Astrocyte of the spinal cord (primary cell): Measurements from ENCODE around the gene NCSTN.

Experiments
- DNase-seq: peaks from one replicate; pipeline ENCODE4 v3.0.0; 2011; ENCODE audit warnings: low read depth, low spot score
- H3K4me3 ChIP-seq: 2 replicates; pipeline ENCODE4 v1.5.1; 2011; ENCODE audit warnings: low read depth, mild to moderate bottlenecking, low read length, moderate library complexity
- in situ Hi-C: cut with HindIII; loops from 2 replicates; pipeline ENCODE4 v1.10.0; 2017; ENCODE audit warnings: low sequenced_read_pairs
- TF ChIP-seq, protein P1 (sequence below): IDR thresholded peaks from 2 replicates; pipeline ENCODE4 v1.5.1; 2012; ENCODE audit warnings: low read depth, mild to moderate bottlenecking, low read length, inconsistent platforms

NCSTN gene

DNA sequence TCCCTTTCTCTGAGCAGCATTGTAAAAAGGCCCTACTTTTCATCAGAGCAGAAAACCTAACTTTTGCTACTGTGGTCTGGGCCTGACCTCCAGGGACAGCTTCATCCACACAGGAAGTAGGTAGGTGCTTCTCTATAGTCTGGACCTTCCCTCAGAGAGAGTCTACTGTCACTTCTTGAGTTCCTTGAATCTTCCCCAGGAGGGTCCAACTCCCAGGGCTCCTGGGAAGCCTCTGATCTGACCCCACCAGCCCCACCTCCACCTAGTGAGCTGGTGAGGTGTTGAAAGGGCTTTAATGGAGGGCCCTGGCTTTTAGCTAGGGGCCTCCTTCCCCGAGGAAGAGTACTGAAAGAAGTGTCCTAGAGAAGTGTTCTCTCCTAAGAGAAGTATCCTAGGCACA, 54.5 kb downstream of the NCSTN start:
- no peak overlapping the region for H3K4me3 ChIP-seq
- TF ChIP-seq, protein P1, sequence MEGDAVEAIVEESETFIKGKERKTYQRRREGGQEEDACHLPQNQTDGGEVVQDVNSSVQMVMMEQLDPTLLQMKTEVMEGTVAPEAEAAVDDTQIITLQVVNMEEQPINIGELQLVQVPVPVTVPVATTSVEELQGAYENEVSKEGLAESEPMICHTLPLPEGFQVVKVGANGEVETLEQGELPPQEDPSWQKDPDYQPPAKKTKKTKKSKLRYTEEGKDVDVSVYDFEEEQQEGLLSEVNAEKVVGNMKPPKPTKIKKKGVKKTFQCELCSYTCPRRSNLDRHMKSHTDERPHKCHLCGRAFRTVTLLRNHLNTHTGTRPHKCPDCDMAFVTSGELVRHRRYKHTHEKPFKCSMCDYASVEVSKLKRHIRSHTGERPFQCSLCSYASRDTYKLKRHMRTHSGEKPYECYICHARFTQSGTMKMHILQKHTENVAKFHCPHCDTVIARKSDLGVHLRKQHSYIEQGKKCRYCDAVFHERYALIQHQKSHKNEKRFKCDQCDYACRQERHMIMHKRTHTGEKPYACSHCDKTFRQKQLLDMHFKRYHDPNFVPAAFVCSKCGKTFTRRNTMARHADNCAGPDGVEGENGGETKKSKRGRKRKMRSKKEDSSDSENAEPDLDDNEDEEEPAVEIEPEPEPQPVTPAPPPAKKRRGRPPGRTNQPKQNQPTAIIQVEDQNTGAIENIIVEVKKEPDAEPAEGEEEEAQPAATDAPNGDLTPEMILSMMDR = no peak
- in situ Hi-C loops = no loop called here
- DNase-seq = no peak

DNA sequence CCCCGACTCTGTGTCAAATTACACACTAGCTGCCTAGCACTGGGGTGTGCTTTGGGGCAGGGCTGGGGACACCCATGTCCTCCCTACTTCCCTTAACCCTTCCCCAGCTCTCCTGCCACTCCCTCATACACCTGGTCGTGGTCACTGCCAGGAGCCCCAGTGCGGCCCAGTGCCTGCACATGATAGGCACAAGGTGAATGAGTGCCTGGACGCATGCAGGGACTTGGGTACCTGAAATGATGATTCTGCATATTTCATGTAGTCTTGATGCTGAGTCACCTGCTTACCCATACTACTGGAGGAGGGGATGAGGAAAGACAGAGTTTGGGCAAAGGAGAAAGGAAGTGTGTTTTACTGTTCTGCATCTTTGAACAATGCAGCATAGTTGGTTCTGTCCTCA, 55.6 kb downstream of the NCSTN start:
- TF ChIP-seq, protein P1 = no peak

DNA sequence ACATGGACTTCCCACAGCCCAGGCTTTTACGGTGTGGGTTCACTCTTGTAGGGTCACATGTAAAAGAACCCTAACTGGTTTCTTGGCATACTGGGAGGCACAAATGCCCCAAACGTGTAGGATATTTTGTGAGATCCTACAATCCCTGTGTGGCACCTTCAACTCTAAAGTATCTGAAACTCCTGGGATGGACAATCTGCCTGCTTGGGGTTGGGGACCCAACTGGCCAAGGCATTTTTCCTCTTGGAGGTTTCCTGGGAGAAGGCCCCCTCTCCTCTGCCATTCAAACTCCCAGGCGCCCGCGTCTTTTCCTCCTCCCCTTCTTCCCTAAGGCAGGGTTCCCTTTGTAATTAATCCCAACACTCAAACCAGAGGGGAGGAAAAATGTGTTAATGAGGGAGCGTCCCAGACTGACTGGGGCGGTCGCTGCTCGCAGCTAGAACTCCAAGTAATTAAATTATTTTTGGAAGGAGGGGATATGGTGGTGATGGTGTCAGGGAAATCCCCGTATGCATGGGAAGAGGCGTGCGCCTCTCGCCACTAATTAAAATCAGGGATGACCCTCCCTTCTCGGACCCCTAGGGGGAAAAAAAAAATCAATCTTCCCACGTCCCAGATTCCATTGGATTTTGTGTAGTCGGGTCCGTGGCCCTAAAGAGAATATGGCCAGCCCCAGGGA, 56.5 kb downstream of the NCSTN start:
- DNase-seq = no peak
- H3K4me3 ChIP-seq = peak overlapping the region; percentile 61
- in situ Hi-C loops = no loop called here
- TF ChIP-seq, protein P1 = no peak

More for the DNA sequence above, 55.6 kb downstream of the NCSTN start:
- no peak for DNase-seq
- no peak overlapping the region for H3K4me3 ChIP-seq
- in situ Hi-C loops = no loop called here

DNA sequence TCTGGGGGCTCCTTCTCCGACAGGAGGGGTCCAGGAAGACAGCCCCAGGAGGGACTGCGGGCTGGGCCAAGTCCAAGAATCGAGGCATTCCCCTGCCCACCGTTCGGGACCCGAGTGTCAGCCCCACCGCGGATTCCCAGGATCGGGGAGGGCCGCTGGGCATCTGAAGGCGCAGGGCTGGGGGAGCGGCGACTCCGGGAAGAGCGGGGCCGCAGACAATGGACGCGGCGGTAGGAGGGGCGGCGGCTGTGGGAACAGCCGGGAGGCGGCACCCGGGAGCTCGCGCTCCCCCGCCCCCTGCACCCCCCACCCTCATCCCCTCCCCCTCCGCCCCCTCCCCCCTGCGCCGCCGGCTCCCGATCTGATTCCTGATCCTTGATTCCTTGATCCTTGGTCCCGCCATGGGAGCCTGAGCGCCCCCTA, 57.1 kb downstream of the NCSTN start, which contains the start of gene VANGL2:
VANGL2 (plus strand) TSS at position 342 of the 423 bp plus-strand sequence. CDS start 15,274 bp downstream, outside the sequence.
- in situ Hi-C loops = no loop called here

DNA sequence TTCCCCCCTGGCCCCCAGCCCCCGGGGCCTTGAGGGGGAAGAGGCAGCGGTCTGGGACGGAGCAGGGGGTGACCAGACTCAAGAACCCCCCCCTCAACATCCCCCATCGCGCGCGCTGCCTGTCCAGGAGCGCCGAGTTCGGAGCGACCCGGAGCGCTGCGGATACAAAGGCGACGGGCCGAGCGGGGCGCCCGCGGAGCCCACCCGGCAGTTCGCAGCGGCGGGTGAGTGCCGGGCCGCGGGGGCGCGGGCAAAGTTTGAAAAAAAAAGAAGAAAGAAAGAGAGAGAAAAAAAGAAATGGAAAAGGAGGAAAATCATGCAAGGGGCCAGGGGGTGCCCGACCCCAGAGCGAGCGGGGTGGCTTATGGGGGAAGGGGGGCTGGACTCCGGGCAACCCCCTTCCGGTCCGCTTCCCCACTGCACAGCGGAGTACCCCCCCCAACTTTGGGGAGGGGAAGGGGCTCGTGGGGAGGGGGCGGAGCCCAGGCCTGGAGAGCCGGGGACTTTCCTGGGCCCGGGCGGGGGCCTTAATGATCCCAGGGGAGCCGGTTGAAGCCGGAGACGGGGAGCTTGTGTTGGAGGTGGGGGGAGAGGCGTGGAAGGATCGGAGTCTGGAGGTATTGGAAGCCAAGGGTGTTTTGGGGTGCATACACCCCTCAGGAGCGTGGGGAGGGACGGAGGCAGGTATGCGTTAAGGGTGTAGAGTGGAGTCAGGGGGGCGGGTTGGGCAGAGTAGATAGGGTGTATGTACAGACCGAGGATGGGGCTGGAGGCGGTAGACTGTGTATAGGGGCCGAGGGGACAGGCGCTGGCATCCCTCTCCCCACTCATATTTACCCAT, 57.7 kb downstream of the NCSTN start:
- TF ChIP-seq, protein P1 = no peak
- H3K4me3 ChIP-seq = peak overlapping the region; percentile 61
- DNase-seq = no peak
- in situ Hi-C loops = no loop called here

More for the DNA sequence above, 57.1 kb downstream of the NCSTN start, which contains the start of gene VANGL2:
- H3K4me3 ChIP-seq = peak within 1 kb of the TSS; percentile 61
- TF ChIP-seq, protein P1 = no peak
- DNase-seq = peak; percentile 67

DNA sequence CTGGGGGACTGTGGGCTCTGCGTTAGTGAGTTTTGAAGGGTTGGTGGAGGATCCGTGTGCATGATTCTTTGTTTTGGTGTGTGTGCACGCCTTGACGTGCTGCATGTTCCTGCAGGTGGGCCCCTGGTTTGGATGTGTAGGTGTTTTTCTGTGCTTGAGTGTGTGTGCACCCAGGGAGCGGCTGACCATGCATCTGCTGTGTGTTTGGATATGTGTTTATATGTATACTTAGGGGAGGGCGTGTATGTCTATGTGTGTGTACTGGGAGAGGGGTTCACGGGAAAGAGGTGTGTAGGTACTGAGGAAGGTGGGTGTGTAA, 58.3 kb downstream of the NCSTN start:
- no peak for DNase-seq
- in situ Hi-C loops = no loop called here
- peak overlapping the region; percentile 61 for H3K4me3 ChIP-seq
- TF ChIP-seq, protein P1 = no peak
